OCI-LY7 (cell line): ENCODE measurements around the gene ITGB8.

ENCODE experiments used
- EZH2phosphoT487 ChIP-seq: fragments of 200-600 bp; sonication (generic); IDR thresholded peaks from 2 replicates; pipeline ENCODE4 v1.6.1; 2018; ENCODE audit warnings: low read depth, borderline replicate concordance, mild to moderate bottlenecking, mixed run types, antibody characterized with exemption, low read length, moderate library complexity, mixed read lengths
- TF ChIP-seq, protein P1 (sequence below): fragments of 200-600 bp; sonication (generic); conservative IDR thresholded peaks from 2 replicates; pipeline ENCODE4 v1.5.1; 2014; ENCODE audit warnings: mild to moderate bottlenecking, antibody characterized with exemption, low read length, moderate library complexity, mixed read lengths

DNA sequence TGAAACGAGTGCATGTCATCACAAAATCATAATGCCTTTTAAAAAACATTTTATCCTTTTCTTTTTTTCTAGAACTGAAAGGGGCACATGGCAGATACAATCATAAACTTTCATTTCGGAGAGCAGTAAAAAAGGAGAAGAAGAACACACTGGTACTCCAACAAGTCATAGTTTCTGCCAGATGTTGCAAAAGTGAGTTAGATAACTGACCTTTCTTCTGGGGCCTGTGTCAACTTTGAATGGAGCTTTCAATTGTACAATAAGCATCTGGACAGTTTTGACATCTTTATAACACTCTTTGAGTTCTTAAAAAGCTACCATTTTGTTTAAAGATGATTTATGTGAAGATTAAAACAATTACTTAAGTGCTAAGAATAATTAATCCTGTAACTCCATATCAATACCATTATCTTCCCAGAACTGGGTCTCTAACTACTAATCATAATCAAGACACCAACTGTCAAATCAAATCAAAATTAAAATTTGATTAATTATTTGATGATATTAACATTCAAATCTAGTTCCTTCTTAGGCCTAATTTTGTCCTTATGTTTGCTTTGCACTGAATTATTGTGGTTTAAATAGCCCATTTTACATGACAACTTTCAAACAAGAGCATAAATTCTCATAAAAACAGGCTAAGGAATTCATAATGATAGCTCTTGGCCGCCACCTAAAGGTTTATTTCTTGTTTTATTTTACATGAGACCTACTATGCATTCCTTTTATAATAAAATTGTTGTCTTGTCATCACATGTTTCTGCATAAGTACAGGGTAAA lies 19.5 kb upstream of the ITGB8 start:
- TF ChIP-seq, protein P1, sequence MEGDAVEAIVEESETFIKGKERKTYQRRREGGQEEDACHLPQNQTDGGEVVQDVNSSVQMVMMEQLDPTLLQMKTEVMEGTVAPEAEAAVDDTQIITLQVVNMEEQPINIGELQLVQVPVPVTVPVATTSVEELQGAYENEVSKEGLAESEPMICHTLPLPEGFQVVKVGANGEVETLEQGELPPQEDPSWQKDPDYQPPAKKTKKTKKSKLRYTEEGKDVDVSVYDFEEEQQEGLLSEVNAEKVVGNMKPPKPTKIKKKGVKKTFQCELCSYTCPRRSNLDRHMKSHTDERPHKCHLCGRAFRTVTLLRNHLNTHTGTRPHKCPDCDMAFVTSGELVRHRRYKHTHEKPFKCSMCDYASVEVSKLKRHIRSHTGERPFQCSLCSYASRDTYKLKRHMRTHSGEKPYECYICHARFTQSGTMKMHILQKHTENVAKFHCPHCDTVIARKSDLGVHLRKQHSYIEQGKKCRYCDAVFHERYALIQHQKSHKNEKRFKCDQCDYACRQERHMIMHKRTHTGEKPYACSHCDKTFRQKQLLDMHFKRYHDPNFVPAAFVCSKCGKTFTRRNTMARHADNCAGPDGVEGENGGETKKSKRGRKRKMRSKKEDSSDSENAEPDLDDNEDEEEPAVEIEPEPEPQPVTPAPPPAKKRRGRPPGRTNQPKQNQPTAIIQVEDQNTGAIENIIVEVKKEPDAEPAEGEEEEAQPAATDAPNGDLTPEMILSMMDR: peak; percentile 79
- TF ChIP-seq EZH2phosphoT487: no peak
